WTC11 (cell line): Measurements from ENCODE around the gene NHSL2. TPM values are rescaled to one million over a fixed set of nuclear protein-coding genes. Genes with fewer than 3 reads are reported as not detected.

ENCODE experiments used
- ATAC-seq: fragments of 200-7000 bp; cut with Tn5 transposase; 2 replicates; pipeline ENCODE4 v1.10.0; 2021; ENCODE audit warnings: mild to moderate bottlenecking, moderate library complexity
- CTCF ChIA-PET: fragments of 300-600 bp; sonication (Branson Sonifier 250); formaldehyde crosslinking; loops from one replicate; lab custom pipeline; 2021; ENCODE audit warnings: antibody characterized with exemption; lab: Charles Lee
- POLR2A ChIA-PET: fragments of 350-600 bp; sonication (Branson Sonifier 250); formaldehyde crosslinking; loops from one replicate; lab custom pipeline; 2021; ENCODE audit warnings: antibody characterized with exemption; lab: Charles Lee
- DNase-seq: peaks from one replicate; pipeline ENCODE4 v3.0.0; 2021; ENCODE audit warnings: low spot score
- H3K27ac Mint-ChIP-seq: 2 replicates; pipeline ENCODE4 v1.8.0; 2021; ENCODE audit warnings: mixed read lengths
- H3K27me3 Mint-ChIP-seq: 2 replicates; pipeline ENCODE4 v1.8.0; 2021; ENCODE audit warnings: low read depth, mild to moderate bottlenecking, moderate library complexity, mixed read lengths
- H3K36me3 Mint-ChIP-seq: 2 replicates; pipeline ENCODE4 v1.8.0; 2021; ENCODE audit warnings: mixed read lengths
- H3K4me1 Mint-ChIP-seq: 2 replicates; pipeline ENCODE4 v1.8.0; 2022; ENCODE audit warnings: mixed read lengths
- H3K4me3 Mint-ChIP-seq: 2 replicates; pipeline ENCODE4 v1.8.0; 2021; ENCODE audit warnings: mild to moderate bottlenecking, moderate library complexity, mixed read lengths
- H3K9me3 Mint-ChIP-seq: 2 replicates; pipeline ENCODE4 v1.8.0; 2021; ENCODE audit warnings: mixed read lengths
- CBFB ChIP-seq: sonication (generic); formaldehyde crosslinking; IDR thresholded peaks from 2 replicates; pipeline ENCODE4 v1.8.1; 2022; ENCODE audit warnings: mild to moderate bottlenecking, low read depth, missing genetic modification reagents
- CREM ChIP-seq: sonication (generic); formaldehyde crosslinking; IDR thresholded peaks from 2 replicates; pipeline ENCODE4 v1.8.1; 2022; ENCODE audit warnings: mild to moderate bottlenecking, missing genetic modification reagents, moderate library complexity
- ETV6 ChIP-seq: sonication (generic); formaldehyde crosslinking; IDR thresholded peaks from 2 replicates; pipeline ENCODE4 v1.8.1; 2022; ENCODE audit warnings: mild to moderate bottlenecking, missing genetic modification reagents
- FOXK1 ChIP-seq: sonication (generic); formaldehyde crosslinking; IDR thresholded peaks from 2 replicates; pipeline ENCODE4 v1.8.0; 2022; ENCODE audit warnings: mild to moderate bottlenecking, moderate library complexity, missing genetic modification reagents
- FOXP1 ChIP-seq: sonication (generic); formaldehyde crosslinking; IDR thresholded peaks from 2 replicates; pipeline ENCODE4 v1.8.0; 2022; ENCODE audit warnings: missing genetic modification reagents, mild to moderate bottlenecking, moderate library complexity, borderline replicate concordance
- HMGA2 ChIP-seq: fragments of 250-450 bp; sonication (Bioruptor Pico); IDR thresholded peaks from 2 replicates; pipeline ENCODE4 v1.4.0; 2021; ENCODE audit warnings: mild to moderate bottlenecking, moderate library complexity
- JUN ChIP-seq: sonication (generic); formaldehyde crosslinking; IDR thresholded peaks from 2 replicates; pipeline ENCODE4 v1.8.0; 2023; ENCODE audit warnings: mild to moderate bottlenecking, missing genetic modification reagents
- KAT7 ChIP-seq: sonication (generic); formaldehyde crosslinking; IDR thresholded peaks from 2 replicates; pipeline ENCODE4 v1.8.1; 2023; ENCODE audit warnings: missing genetic modification reagents, mild to moderate bottlenecking, borderline replicate concordance
- OVOL2 ChIP-seq: fragments of 250-450 bp; sonication (Bioruptor Pico); IDR thresholded peaks from 2 replicates; pipeline ENCODE4 v1.9.0; 2021; ENCODE audit warnings: mild to moderate bottlenecking, borderline replicate concordance
- PRRX2 ChIP-seq: fragments of 250-450 bp; sonication (Bioruptor Pico); IDR thresholded peaks from 2 replicates; pipeline ENCODE4 v1.8.0; 2021; ENCODE audit warnings: mild to moderate bottlenecking
- STAT6 ChIP-seq: sonication (generic); formaldehyde crosslinking; conservative IDR thresholded peaks from 2 replicates; pipeline ENCODE4 v1.8.1; 2023; ENCODE audit warnings: mild to moderate bottlenecking, low read depth, missing genetic modification reagents, moderate library complexity
- TEAD1 ChIP-seq: sonication (generic); formaldehyde crosslinking; IDR thresholded peaks from 2 replicates; pipeline ENCODE4 v1.8.0; 2022; ENCODE audit warnings: mild to moderate bottlenecking, missing genetic modification reagents
- USF1 ChIP-seq: sonication (generic); formaldehyde crosslinking; IDR thresholded peaks from 2 replicates; pipeline ENCODE4 v1.8.0; 2022; ENCODE audit warnings: mild to moderate bottlenecking, missing genetic modification reagents
- ZNF317 ChIP-seq: sonication (generic); formaldehyde crosslinking; IDR thresholded peaks from 2 replicates; pipeline ENCODE4 v1.8.1; 2023; ENCODE audit warnings: low read depth, mild to moderate bottlenecking, moderate library complexity, missing genetic modification reagents, borderline replicate concordance
- ZNF671 ChIP-seq: fragments of 250-450 bp; sonication (Bioruptor Pico); IDR thresholded peaks from 2 replicates; pipeline ENCODE4 v1.8.0; 2021; ENCODE audit warnings: mild to moderate bottlenecking
- total RNA-seq: library from RNA; stranded (reverse); gene quantifications from 3 replicates; pipeline ENCODE4 v1.2.3, GENCODE V29; 2021
- TF ChIP-seq, protein P1 (sequence below): fragments of 250-450 bp; sonication (Bioruptor Pico); IDR thresholded peaks from 2 replicates; pipeline ENCODE4 v1.9.0; 2021; ENCODE audit warnings: mild to moderate bottlenecking
- TF ChIP-seq, protein P2 (sequence below): fragments of 250-450 bp; sonication (Bioruptor Pico); IDR thresholded peaks from 2 replicates; pipeline ENCODE4 v1.9.0; 2021; ENCODE audit warnings: mild to moderate bottlenecking

The NHSL2 gene
- total RNA-seq, 1 experiment from 2014 or later = 7.9 TPM

DNA sequence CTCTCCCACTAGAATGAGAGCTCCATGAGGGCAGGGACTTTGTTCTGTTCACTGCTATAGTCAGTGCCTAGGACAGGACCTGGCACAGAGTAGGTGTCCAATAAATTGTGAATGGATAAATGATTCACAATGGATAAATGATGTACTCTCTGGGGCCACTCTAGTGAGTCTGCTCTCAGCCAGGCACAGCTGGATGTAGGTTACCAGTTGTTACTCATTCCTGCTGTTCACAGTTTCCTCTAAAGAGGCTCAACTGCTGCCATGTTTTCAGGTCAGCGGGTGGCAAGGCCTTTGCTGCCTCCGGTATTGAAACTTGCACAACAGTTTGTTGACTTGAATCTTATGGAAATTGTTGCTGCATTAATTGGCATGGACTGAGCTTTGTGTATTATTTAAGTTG lies 99.1 kb downstream of the NHSL2 start:
- Mint-ChIP-seq H3K36me3 (peaks cover 30% of the 10 kb centered on the region), H3K9me3 (no peaks in the 10 kb centered on the region), H3K27ac (no peak overlapping the region), H3K4me1 (peaks cover 11% of the 10 kb centered on the region), H3K27me3 (no peaks in the 10 kb centered on the region), H3K4me3 (no peak overlapping the region)
- CTCF ChIA-PET = interaction anchor here (0.9 kb wide), 1 partner anchor 9 kb away, joined by 3 read pairs; no protein-coding TSS in a partner anchor
- POLR2A ChIA-PET = no interaction called here
- no peak for ATAC-seq
- no peak for DNase-seq
- TF ChIP-seq, protein P1, sequence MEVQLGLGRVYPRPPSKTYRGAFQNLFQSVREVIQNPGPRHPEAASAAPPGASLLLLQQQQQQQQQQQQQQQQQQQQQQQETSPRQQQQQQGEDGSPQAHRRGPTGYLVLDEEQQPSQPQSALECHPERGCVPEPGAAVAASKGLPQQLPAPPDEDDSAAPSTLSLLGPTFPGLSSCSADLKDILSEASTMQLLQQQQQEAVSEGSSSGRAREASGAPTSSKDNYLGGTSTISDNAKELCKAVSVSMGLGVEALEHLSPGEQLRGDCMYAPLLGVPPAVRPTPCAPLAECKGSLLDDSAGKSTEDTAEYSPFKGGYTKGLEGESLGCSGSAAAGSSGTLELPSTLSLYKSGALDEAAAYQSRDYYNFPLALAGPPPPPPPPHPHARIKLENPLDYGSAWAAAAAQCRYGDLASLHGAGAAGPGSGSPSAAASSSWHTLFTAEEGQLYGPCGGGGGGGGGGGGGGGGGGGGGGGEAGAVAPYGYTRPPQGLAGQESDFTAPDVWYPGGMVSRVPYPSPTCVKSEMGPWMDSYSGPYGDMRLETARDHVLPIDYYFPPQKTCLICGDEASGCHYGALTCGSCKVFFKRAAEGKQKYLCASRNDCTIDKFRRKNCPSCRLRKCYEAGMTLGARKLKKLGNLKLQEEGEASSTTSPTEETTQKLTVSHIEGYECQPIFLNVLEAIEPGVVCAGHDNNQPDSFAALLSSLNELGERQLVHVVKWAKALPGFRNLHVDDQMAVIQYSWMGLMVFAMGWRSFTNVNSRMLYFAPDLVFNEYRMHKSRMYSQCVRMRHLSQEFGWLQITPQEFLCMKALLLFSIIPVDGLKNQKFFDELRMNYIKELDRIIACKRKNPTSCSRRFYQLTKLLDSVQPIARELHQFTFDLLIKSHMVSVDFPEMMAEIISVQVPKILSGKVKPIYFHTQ (CRISPR knock-in tag) = no peak
- TF ChIP-seq ETV6 (CRISPR knock-in tag) (no peak), FOXP1 (no peak), HMGA2 (no peak), CREM (CRISPR knock-in tag) (no peak), STAT6 (CRISPR knock-in tag) (no peak), PRRX2 (CRISPR knock-in tag) (no peak), ZNF671 (CRISPR knock-in tag) (no peak), JUN (CRISPR knock-in tag) (no peak), KAT7 (CRISPR knock-in tag) (no peak), FOXK1 (CRISPR knock-in tag) (no peak), OVOL2 (no peak), TEAD1 (no peak)
- TF ChIP-seq, protein P2, sequence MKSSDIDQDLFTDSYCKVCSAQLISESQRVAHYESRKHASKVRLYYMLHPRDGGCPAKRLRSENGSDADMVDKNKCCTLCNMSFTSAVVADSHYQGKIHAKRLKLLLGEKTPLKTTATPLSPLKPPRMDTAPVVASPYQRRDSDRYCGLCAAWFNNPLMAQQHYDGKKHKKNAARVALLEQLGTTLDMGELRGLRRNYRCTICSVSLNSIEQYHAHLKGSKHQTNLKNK (CRISPR knock-in tag) = no peak

DNA sequence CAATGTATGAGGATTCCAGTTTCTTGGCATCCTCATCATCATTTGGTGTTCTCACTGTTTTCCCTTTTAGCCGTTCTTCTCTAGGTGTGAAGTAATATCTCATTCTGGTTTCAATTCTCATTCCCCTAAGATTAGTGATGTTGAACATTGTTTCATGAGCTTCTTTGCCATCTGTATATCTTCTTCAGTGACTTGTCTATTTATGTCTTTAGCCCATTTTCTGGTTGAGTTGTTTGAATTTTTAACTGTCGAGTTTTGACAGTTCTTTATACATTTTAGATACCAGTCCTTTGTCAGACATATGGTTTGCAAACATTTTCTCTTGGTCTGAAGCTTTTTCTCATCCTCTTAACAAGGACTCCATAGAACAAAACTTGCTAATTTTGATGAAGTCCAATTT lies 101.1 kb downstream of the NHSL2 start:
- Mint-ChIP-seq H3K4me3 (no peak overlapping the region), H3K27ac (no peak overlapping the region), H3K36me3 (peaks cover 30% of the 10 kb centered on the region), H3K27me3 (peaks cover 2% of the 10 kb centered on the region; the same call in 1 of the 2 replicates), H3K4me1 (peaks cover 4% of the 10 kb centered on the region; the same call in 1 of the 2 replicates), H3K9me3 (no peaks in the 10 kb centered on the region)
- ChIA-PET POLR2A (no interaction called here), CTCF (interaction anchor here (0.8 kb wide), 1 partner anchor 101 kb away, joined by 4 read pairs; the partner anchor contains the start of gene NHSL2)
- DNase-seq = no peak
- TF ChIP-seq, protein P1 (CRISPR knock-in tag) = no peak
- no peak for TF ChIP-seq ZNF317 (CRISPR knock-in tag)
- no peak for TF ChIP-seq CBFB (CRISPR knock-in tag)
- no peak for TF ChIP-seq USF1 (CRISPR knock-in tag)
- ATAC-seq = no peak
